RWPE1 (cell line): ENCODE results near the gene STARD5.

Source experiments
- CTCF ChIA-PET: fragments of 350-600 bp; sonication (Branson Sonifier 250); formaldehyde crosslinking; extraction: SDS; loops from one replicate; lab custom pipeline; 2021; lab: Yijun Ruan, JAX
- POLR2A ChIA-PET: fragments of 400-600 bp; formaldehyde crosslinking; extraction: SDS; loops from one replicate; lab custom pipeline; 2020; ENCODE audit warnings: antibody characterized with exemption; ENCODE audit not compliant: low non-redundant PET; lab: Yijun Ruan, JAX
- DNase-seq: peaks from one replicate; pipeline ENCODE4 v3.0.0; 2012; ENCODE audit warnings: low spot score
- H3K27ac ChIP-seq: fragments of 450-650 bp; 2 replicates; pipeline ENCODE4 v1.5.1; 2017
- CTCF ChIP-seq: fragments of 450-650 bp; conservative IDR thresholded peaks from 2 replicates; pipeline ENCODE4 v1.5.1; 2017; ENCODE audit warnings: low read depth, mild to moderate bottlenecking

Gene STARD5

GRCh38 chr15:81339321-81339720 lies 15.4 kb upstream of the STARD5 start:
- ChIA-PET POLR2A (no interaction called here), CTCF (no interaction called here)
- H3K27ac ChIP-seq: no peak overlapping the region
- no peak for DNase-seq
- no peak for TF ChIP-seq CTCF

GRCh38 chr15:81338170-81339007 lies 14.4 kb upstream of the STARD5 start:
- no peak for TF ChIP-seq CTCF
- peak overlapping the region; percentile 78 for H3K27ac ChIP-seq
- ChIA-PET CTCF (interaction anchor here (0.5 to 1.0 kb wide), 2 partner anchors 63 to 796 kb away, joined by 4 read pairs; no protein-coding TSS in a partner anchor), POLR2A (interaction anchor here (0.6 kb wide), 1 partner anchor 989 kb away, joined by 3 read pairs; no protein-coding TSS in a partner anchor)
- DNase-seq: peak; percentile 77

- H3K27ac ChIP-seq: peak overlapping the region; percentile 78
- CTCF ChIA-PET: interaction anchor here (1.0 kb wide), 1 partner anchor 62 kb away, joined by 4 read pairs; no protein-coding TSS in a partner anchor
- TF ChIP-seq CTCF: no peak
- no peak for DNase-seq
- POLR2A ChIA-PET: interaction anchor here (0.6 kb wide), 1 partner anchor 989 kb away, joined by 3 read pairs; no protein-coding TSS in a partner anchor
Observed at GRCh38 chr15:81337713-81338157, 13.8 kb upstream of the STARD5 start.

- TF ChIP-seq CTCF: no peak
- ChIA-PET CTCF (interaction anchor here (1.0 kb wide), 2 partner anchors 62 kb away, joined by 4 read pairs; no protein-coding TSS in a partner anchor), POLR2A (no interaction called here)
- peak overlapping the region; percentile 78 for H3K27ac ChIP-seq
- DNase-seq: no peak
Observed at GRCh38 chr15:81337241-81337640, 13.3 kb upstream of the STARD5 start.

GRCh38 chr15:81336568-81336967 lies 12.6 kb upstream of the STARD5 start:
- POLR2A ChIA-PET: no interaction called here
- no peak for TF ChIP-seq CTCF
- CTCF ChIA-PET: interaction anchor here (0.7 to 1.0 kb wide), 2 partner anchors 9 to 62 kb away, joined by 3 to 4 read pairs; no protein-coding TSS in a partner anchor

GRCh38 chr15:81335631-81336030 lies 11.7 kb upstream of the STARD5 start:
- CTCF ChIA-PET: no interaction called here
- POLR2A ChIA-PET: no interaction called here
- no peak overlapping the region for H3K27ac ChIP-seq
- no peak for TF ChIP-seq CTCF
- DNase-seq: no peak

More at GRCh38 chr15:81336568-81336967, 12.6 kb upstream of the STARD5 start:
- H3K27ac ChIP-seq: no peak overlapping the region
- DNase-seq: peak; percentile 23
